Pancreas (tissue), 8 donors: ENCODE data around the gene C5orf52. TPM values are rescaled to one million over a fixed set of nuclear protein-coding genes. Genes with fewer than 3 reads are reported as not detected.

Source experiments
- polyA plus RNA-seq, 2 donors: library from polyadenylated mRNA; stranded (reverse); fragments of 200-250 nt; gene quantifications; one replicate each; pipeline ENCODE4 v1.2.3, GENCODE V29; 2013
- total RNA-seq, 6 donors: library from RNA; stranded (reverse); fragmentation: NEBNext Ultra II Directional in 4 of 6; extraction: Animal tissue kit (Norgen Biotek cat#: 25700) in 4 of 6; gene quantifications; one replicate each; pipeline versions ENCODE4 v1.2.1 to v1.2.4, GENCODE V29; 2021 to 2023
- donor health status: healthy with polysubstance abuse.
- donor health status: DM: no; HTN: no; CAD: no; lungs with moderate emphysema.
- donor health status: DM: no; HTN: no; CAD: no.
- donor health status: Bipolar disorder and iron deficiency.
- donor health status: DM: yes; HTN: yes; CAD: no.
- donor health status: DM: no; HTN: no; CAD: no.
- donor health status: DM: no; HTN: no; CAD: no.
- donor health status: DM: yes; HTN: yes; CAD: no.

C5orf52 gene
- total and polyA plus RNA-seq, 8 donors = not detected

Other genes with a start within 250 kb of the C5orf52 start
- not detected for gene NIPAL4, start 211.3 kb upstream of the C5orf52 start, total RNA-seq
- under 1 TPM in 1 of 2 donors, not detected in 1; 0.07 TPM for gene NIPAL4, start 211.3 kb upstream of the C5orf52 start, polyA plus RNA-seq
- 1 to 10 TPM in 2 of 6 donors, under 1 TPM in 4; 0.47 to 3.0 (median 0.83) TPM for gene ADAM19, start 95.8 kb upstream of the C5orf52 start, total RNA-seq
- under 1 TPM; 0.38 to 0.65 TPM for gene ADAM19, start 95.8 kb upstream of the C5orf52 start, polyA plus RNA-seq
- not detected for gene SOX30, start 19.1 kb upstream of the C5orf52 start, total RNA-seq
- gene SOX30, start 19.1 kb upstream of the C5orf52 start, polyA plus RNA-seq = under 1 TPM in 1 of 2 donors, not detected in 1; 0.05 TPM
- gene THG1L, start 59.9 kb downstream of the C5orf52 start, total RNA-seq = 10 to 100 TPM in 1 of 6 donors, 1 to 10 TPM in 5; 6.8 to 10.8 (median 9.1) TPM
- gene THG1L, start 59.9 kb downstream of the C5orf52 start, polyA plus RNA-seq = 1 to 10 TPM; 5.7 to 6.0 TPM
- 1 to 10 TPM; 1.5 to 2.7 (median 1.6) TPM for gene LSM11, start 72.2 kb downstream of the C5orf52 start, total RNA-seq
- gene LSM11, start 72.2 kb downstream of the C5orf52 start, polyA plus RNA-seq = 1 to 10 TPM in 1 of 2 donors, under 1 TPM in 1; 0.57 to 1.2 TPM
- 10 to 100 TPM; 32.7 to 62.5 (median 37.9) TPM for gene CLINT1, start 187.6 kb downstream of the C5orf52 start, total RNA-seq
- gene CLINT1, start 187.6 kb downstream of the C5orf52 start, polyA plus RNA-seq = 10 to 100 TPM; 23.5 to 47.6 TPM